ENCODE data around the gene LRRC26. TPM values are rescaled to one million over a fixed set of nuclear protein-coding genes. Genes with fewer than 3 reads are reported as not detected.

LRRC26 gene
- total and polyA plus RNA-seq, 2 of the 13 experiments (the other 11 are each of a cell fraction or from before 2014, with no cell fraction given): not detected

GRCh38 chr9:137178939-137179630 is 9.2 kb upstream of the LRRC26 start:
- WGBS (ENCODE audit: low lambda C conversion rate): 92% methylated on average over 11 of the region's 19 CpGs
- Histone ChIP-seq H3K9ac (ENCODE audit: insufficient read depth, low read depth, low read length) (no peak overlapping the region), H2AFZ (ENCODE audit: low read length) (no peak overlapping the region), H3K4me1 (ENCODE audit: insufficient read depth, low read length) (no peaks in the 10 kb centered on the region), H3K4me3 (replicated peaks in 1 of 3; ENCODE audit: insufficient read depth in 1 of 3, low read depth in 2 of 3, low read length in 3 of 3) (no peak overlapping the region), H3K79me2 (ENCODE audit: insufficient read depth, low read length) (no peaks in the 10 kb centered on the region), H4K20me1 (ENCODE audit: insufficient read depth, low read length) (no peaks in the 10 kb centered on the region), H3K27me3 (ENCODE audit: control insufficient read depth in 1 of 2, insufficient read depth in 2 of 2, low read length in 2 of 2) (no peaks in the 10 kb centered on the region), H3K9me3 (ENCODE audit: low read length) (no peaks in the 10 kb centered on the region), H3K27ac (ENCODE audit: extremely low read length, insufficient read depth, low read length) (no peak overlapping the region), H3K4me2 (ENCODE audit: low read depth, low read length) (no peak overlapping the region), H3K36me3 (replicated peaks in 1 of 2; ENCODE audit: control insufficient read depth in 1 of 2, insufficient read depth in 2 of 2, low read length in 2 of 2) (peaks cover 22 to 25% of the 10 kb centered on the region in 2 experiments; a peak in 4 of 5 replicates)
- DNase-seq (ENCODE audit: low spot score) (no peak), ATAC-seq (no peak), FAIRE-seq (no peak)
- no peak for TF ChIP-seq RBM22 (optimal IDR thresholded peaks at IDR 0.05; ENCODE audit: low read length)
- TF ChIP-seq HDAC6 (IDR thresholded peaks at IDR 0.05; ENCODE audit: low read depth, low read length): no peak
- TF ChIP-seq NCOA1 (CRISPR knock-in tag; IDR thresholded peaks at IDR 0.05): no peak
- TF ChIP-seq ZNF318 (CRISPR knock-in tag; IDR thresholded peaks at IDR 0.05): no peak
- no peak for TF ChIP-seq ZNF235 (CRISPR knock-in tag; IDR thresholded peaks at IDR 0.05; ENCODE audit: borderline replicate concordance)
- no peak for TF ChIP-seq SOX6 (IDR thresholded peaks at IDR 0.05)
- TF ChIP-seq SOX6 (CRISPR knock-in tag; IDR thresholded peaks at IDR 0.05): no peak
- no peak for TF ChIP-seq HOXA5 (CRISPR knock-in tag; IDR thresholded peaks at IDR 0.05)
- no peak for TF ChIP-seq AGO2 (optimal IDR thresholded peaks at IDR 0.05; ENCODE audit: low read depth, low read length)
- no peak for TF ChIP-seq CREM (IDR thresholded peaks at IDR 0.05)
- no peak for TF ChIP-seq CREM (CRISPR knock-in tag; IDR thresholded peaks at IDR 0.05)
- TF ChIP-seq RFX5 (IDR thresholded peaks at IDR 0.05; ENCODE audit: low read depth, low read length): no peak
- no peak for TF ChIP-seq ZNF501 (CRISPR knock-in tag; IDR thresholded peaks at IDR 0.05)
- no peak for TF ChIP-seq ZNF574 (CRISPR knock-in tag; IDR thresholded peaks at IDR 0.05)
- no peak for TF ChIP-seq TCF7 (IDR thresholded peaks at IDR 0.05; ENCODE audit: low read depth)
- in situ Hi-C loops (cut with HindIII; ENCODE audit: extremely low pct_ligation_motif_present, low pct_unique_long_range_greater_than_20kb) (no loop called here), intact Hi-C loops (cut with micrococcal nuclease; ENCODE audit: unreplicated experiment) (loop anchor here (10.0 kb wide), 1 partner anchor 64 kb away; the partner anchor contains the start of gene DPP7)
- ChIA-PET CTCF (ENCODE audit: low intra/inter-chr PET ratio, low total read pairs) (no interaction called here), POLR2A (no interaction called here)
- no TSS peak for BruUV-seq (replicated peaks)

Measured in HepG2 (cell line).